ENCODE results near the gene ATOH8. TPM values are rescaled to one million over a fixed set of nuclear protein-coding genes. Genes with fewer than 3 reads are reported as not detected.

The ATOH8 gene
- total and polyA plus RNA-seq, 10 of the 15 experiments (the other 5 are each of a cell fraction or from before 2014, with no cell fraction given), result 0.03 to 0.60 TPM; not detected in 8

GRCh38 chr2:85757860-85758259, 4.1 kb downstream of the ATOH8 start:
- ATAC-seq (no peak), DNase-seq (ENCODE audit: low read depth, low spot score) (no peak), FAIRE-seq (no peak)
- Histone ChIP-seq H3K9ac (ENCODE audit: control insufficient read depth, insufficient read depth, low read length) (no peak overlapping the region), H3K4me1 (ENCODE audit: control insufficient read depth, insufficient read depth, low read length) (no peaks in the 10 kb centered on the region; the same call in 1 of the 2 replicates), H2AFZ (ENCODE audit: control insufficient read depth, low read depth, low read length) (no peak overlapping the region), H3K27ac (ENCODE audit: control insufficient read depth, insufficient read depth) (no peak overlapping the region), H3K4me3 (no peak overlapping the region), H3K79me2 (ENCODE audit: control insufficient read depth, insufficient read depth, low read length) (no peaks in the 10 kb centered on the region), H3K36me3 (ENCODE audit: control insufficient read depth in 2 of 2, insufficient read depth in 2 of 2, low read length in 1 of 2) (no peaks in the 10 kb centered on the region; a peak in 1 of 4 replicates), H3K9me3 (replicated peaks; ENCODE audit: control insufficient read depth, insufficient read depth, low read length) (no peaks in the 10 kb centered on the region), H3K27me3 (replicated peaks in 1 of 2; ENCODE audit: control insufficient read depth in 2 of 2, insufficient read depth in 2 of 2, low read length in 1 of 2) (peaks cover 10 to 15% of the 10 kb centered on the region in 2 experiments), H4K20me1 (ENCODE audit: control insufficient read depth, insufficient read depth) (0 out of 2 replicates have a peak, but pooled peaks cover 4% of the 10 kb centered on the region), H3K4me2 (ENCODE audit: control insufficient read depth, insufficient read depth) (no peak overlapping the region)
- ChIA-PET SMC1A (ENCODE audit: uncharacterized antibody, unreplicated experiment) (interaction anchor here (0.8 to 1.1 kb wide), 2 partner anchors 49 to 58 kb away, joined by 3 read pairs; no protein-coding TSS in a partner anchor), RAD21 (ENCODE audit: unreplicated experiment) (interaction anchor here (1.3 kb wide), 1 partner anchor 56 kb away, joined by 3 read pairs; no protein-coding TSS in a partner anchor), CTCF (interaction anchor here (0.6 to 1.6 kb wide), 4 partner anchors 56 to 154 kb away, joined by 3 to 5 read pairs (median 3); no protein-coding TSS in a partner anchor), POLR2A (interaction anchor here (0.7 kb wide), 1 partner anchor 137 kb away, joined by 3 read pairs; no protein-coding TSS in a partner anchor)
- intact Hi-C loops (cut with micrococcal nuclease; ENCODE audit: unreplicated experiment), result no loop called here
- TF ChIP-seq EGR1 (IDR thresholded peaks at IDR 0.05; ENCODE audit: borderline replicate concordance in 1 of 2, low read depth in 2 of 2, low read length in 2 of 2) (no peak), JUND (IDR thresholded peaks at IDR 0.05; ENCODE audit: low read depth, low read length) (no peak), LARP7 (IDR thresholded peaks at IDR 0.05) (no peak), HDGF (IDR thresholded peaks at IDR 0.05) (no peak), IKZF2 (IDR thresholded peaks at IDR 0.05) (no peak), NFYB (IDR thresholded peaks at IDR 0.05; ENCODE audit: insufficient read depth, low read depth, low read length) (no peak), RFX5 (IDR thresholded peaks at IDR 0.05; ENCODE audit: low read depth, low read length) (no peak), ZNF622 (IDR thresholded peaks at IDR 0.05) (no peak)
- BruUV-seq (replicated peaks), result no TSS peak
- in situ Hi-C loops (cut with MboI), result no loop called here
- WGBS (ENCODE audit: insufficient coverage, insufficient replicate concordance, low lambda C conversion rate, missing lambda C conversion rate), result 40% methylated on average over 5 of the region's 5 CpGs
